Measurements from ENCODE around the gene KMT2A. TPM values are rescaled to one million over a fixed set of nuclear protein-coding genes. Genes with fewer than 3 reads are reported as not detected.
"Not testable (repeated sequence)": the region's sequence is repeated elsewhere in the genome, so short reads cannot be mapped to it uniquely, and the experiment has no call there.

Gene KMT2A
- total and polyA plus RNA-seq, 10 of the 15 experiments (the other 5 are each of a cell fraction or from before 2014, with no cell fraction given): 6.1 to 56.9 (median 25.4) TPM

DNA sequence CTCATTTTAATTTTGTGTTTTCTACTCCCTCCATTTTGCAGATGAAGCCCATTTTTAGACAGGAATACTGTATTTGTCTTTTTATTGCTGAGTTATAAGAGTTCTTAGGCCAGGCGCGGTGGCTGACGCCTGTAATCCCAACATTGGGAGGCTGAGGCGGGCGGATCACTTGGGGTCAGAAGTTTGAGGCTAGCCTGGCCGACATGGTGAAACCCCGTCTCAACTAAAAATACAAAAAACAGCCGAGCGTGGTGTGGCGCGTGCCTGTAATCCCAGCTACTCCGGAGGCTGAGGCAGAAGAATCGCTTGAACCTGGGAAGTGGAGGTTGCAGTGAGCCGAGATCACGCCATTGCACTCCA lies 135.4 kb downstream of the KMT2A start:
- RAD21 ChIA-PET (ENCODE audit: unreplicated experiment): interaction anchor here (0.9 kb wide), 1 partner anchor 75 kb away, joined by 3 read pairs; no protein-coding TSS in a partner anchor
- H3K9me3 ChIP-seq (replicated peaks; ENCODE audit: control insufficient read depth, insufficient read depth, low read length); H3K27me3 ChIP-seq (replicated peaks in 1 of 2; ENCODE audit: control insufficient read depth in 2 of 2, insufficient read depth in 2 of 2, low read length in 1 of 2); ATAC-seq; FAIRE-seq; in situ Hi-C loops (cut with MboI); BruUV-seq (replicated peaks); H3K4me1 ChIP-seq (ENCODE audit: control insufficient read depth, insufficient read depth, low read length); DNase-seq (ENCODE audit: low read depth, low spot score); H3K36me3 ChIP-seq (ENCODE audit: control insufficient read depth in 2 of 2, insufficient read depth in 2 of 2, low read length in 1 of 2); H4K20me1 ChIP-seq (ENCODE audit: control insufficient read depth, insufficient read depth); SMC1A ChIA-PET (ENCODE audit: uncharacterized antibody, unreplicated experiment): not testable (repeated sequence)
- CTCF ChIA-PET: interaction anchor here (0.7 kb wide), 1 partner anchor 188 kb away, joined by 3 read pairs; no protein-coding TSS in a partner anchor
- TF ChIP-seq BHLHE40 (IDR thresholded peaks at IDR 0.05; ENCODE audit: borderline replicate concordance in 1 of 2, low read depth in 2 of 2, low read length in 1 of 2) (peak in 1 of 2 experiments; percentile 44; a peak in 1 of 4 replicates), SMARCA5 (IDR thresholded peaks at IDR 0.05) (0 out of 2 replicates have a peak, but pooled peaks have one; percentile 48), IKZF1 (conservative IDR thresholded peaks at IDR 0.05) (0 out of 2 replicates have a peak, but pooled peaks have one; percentile 1)
- Histone ChIP-seq H3K9ac (ENCODE audit: control insufficient read depth, insufficient read depth, low read length) (peak overlapping the region; percentile 97), H3K4me2 (ENCODE audit: control insufficient read depth, insufficient read depth) (peak overlapping the region; percentile 70), H3K27ac (ENCODE audit: control insufficient read depth, insufficient read depth) (peak overlapping the region; percentile 17), H3K79me2 (ENCODE audit: control insufficient read depth, insufficient read depth, low read length) (peaks cover 47% of the 10 kb centered on the region), H2AFZ (ENCODE audit: control insufficient read depth, low read depth, low read length) (peak overlapping the region; percentile 92), H3K4me3 (peak overlapping the region; percentile 90; the same call in 1 of the 2 replicates)
- POLR2A ChIA-PET: interaction anchor here (0.7 to 1.5 kb wide), 3 partner anchors 124 to 221 kb away, joined by 3 to 5 read pairs (median 3); no protein-coding TSS in a partner anchor
- WGBS (ENCODE audit: insufficient coverage, insufficient replicate concordance, low lambda C conversion rate, missing lambda C conversion rate): 5% methylated on average over 15 of the region's 15 CpGs
- intact Hi-C loops (cut with micrococcal nuclease; ENCODE audit: unreplicated experiment): loop anchor here (10.0 kb wide), 1 partner anchor 277 kb away; no protein-coding TSS in a partner anchor

DNA sequence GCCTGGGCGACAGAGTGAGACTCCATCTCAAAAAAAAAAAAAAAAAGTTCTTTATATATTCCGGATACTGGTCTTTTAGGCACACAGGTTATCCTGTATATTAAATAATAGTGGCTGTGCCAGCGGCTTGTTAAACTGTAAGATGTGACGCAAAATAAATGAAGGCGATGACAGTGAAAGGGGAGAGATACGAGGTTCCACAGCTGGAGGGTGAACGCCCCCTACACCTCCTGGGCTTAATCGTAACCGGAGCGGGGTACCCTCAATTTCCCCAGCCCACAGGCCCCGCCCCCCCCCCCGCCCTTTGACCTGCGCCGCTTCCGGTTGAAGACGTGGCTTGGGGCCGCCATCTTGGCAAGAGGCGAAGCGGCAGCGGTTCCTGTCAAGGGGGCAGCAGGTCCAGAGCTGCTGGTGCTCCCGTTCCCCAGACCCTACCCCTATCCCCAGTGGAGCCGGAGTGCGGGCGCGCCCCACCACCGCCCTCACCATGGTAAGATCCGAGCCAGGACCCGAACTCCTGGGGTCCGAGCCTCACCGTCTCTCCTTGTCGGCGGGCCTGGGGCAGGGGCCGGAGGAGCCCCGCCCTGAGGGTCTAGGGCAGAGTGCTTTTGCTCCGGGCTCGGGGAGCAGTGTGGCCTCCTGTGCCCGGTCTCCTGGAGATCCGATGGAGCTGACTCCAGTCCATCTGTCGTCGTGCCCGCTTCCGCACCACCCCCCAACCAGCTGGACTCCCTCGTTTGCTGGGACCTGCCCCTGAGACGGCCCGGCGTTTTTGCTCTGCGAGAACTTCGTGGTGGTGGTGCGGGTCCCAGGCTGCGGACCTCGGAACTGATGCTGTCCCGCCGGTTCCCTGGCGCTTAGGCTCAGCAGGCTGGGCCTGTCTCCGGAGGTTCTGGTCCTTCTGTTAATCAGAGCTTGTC lies 136.0 kb downstream of the KMT2A start, which contains the start of gene ARCN1:
Gene ARCN1, plus strand, starts transcription at position 349 of the 920 bp plus-strand sequence. Its CDS starts 139 bp downstream, at position 488.
- ChIA-PET CTCF (interaction anchor here (0.6 to 1.1 kb wide), 3 partner anchors 188 to 313 kb away, joined by 3 read pairs; no protein-coding TSS in a partner anchor), RAD21 (ENCODE audit: unreplicated experiment) (interaction anchor here (0.6 to 0.9 kb wide), 2 partner anchors 28 to 76 kb away, joined by 3 read pairs; no protein-coding TSS in a partner anchor), POLR2A (interaction anchor here (0.6 to 1.5 kb wide), 5 partner anchors 125 to 358 kb away, joined by 3 to 5 read pairs (median 3); no protein-coding TSS in a partner anchor), SMC1A (ENCODE audit: uncharacterized antibody, unreplicated experiment) (no interaction called here)
- in situ Hi-C loops (cut with MboI) (no loop called here), intact Hi-C loops (cut with micrococcal nuclease; ENCODE audit: unreplicated experiment) (loop anchor here (10.0 kb wide), 1 partner anchor 278 kb away; no protein-coding TSS in a partner anchor)
- FAIRE-seq (peak; percentile 38), ATAC-seq (peak; percentile 90), DNase-seq (ENCODE audit: low read depth, low spot score) (peak; percentile 24)
- H2AFZ ChIP-seq (ENCODE audit: control insufficient read depth, low read depth, low read length): peak within 1 kb of the TSS; percentile 92
- WGBS (ENCODE audit: insufficient coverage, insufficient replicate concordance, low lambda C conversion rate, missing lambda C conversion rate): under 1% methylated on average over 41 of the region's 55 CpGs
- peak within 1 kb of the TSS; percentile 90 for H3K4me3 ChIP-seq
- peak within 1 kb of the TSS; percentile 96 for H3K27ac ChIP-seq (ENCODE audit: control insufficient read depth, insufficient read depth)
- no TSS peak for BruUV-seq (replicated peaks)
- H3K9ac ChIP-seq (ENCODE audit: control insufficient read depth, insufficient read depth, low read length): peak within 1 kb of the TSS; percentile 97
- H4K20me1 ChIP-seq (ENCODE audit: control insufficient read depth, insufficient read depth): 0 out of 2 replicates have a peak, but pooled peaks cover 3% of the 10 kb centered on the region
- peaks cover 3% of the 10 kb centered on the region; the same call in 1 of the 2 replicates for H3K4me1 ChIP-seq (ENCODE audit: control insufficient read depth, insufficient read depth, low read length)
- peaks cover 52% of the 10 kb centered on the region for H3K79me2 ChIP-seq (ENCODE audit: control insufficient read depth, insufficient read depth, low read length)
- H3K27me3 ChIP-seq (replicated peaks in 1 of 2; ENCODE audit: control insufficient read depth in 2 of 2, insufficient read depth in 2 of 2, low read length in 1 of 2): no peaks in the 10 kb centered on the region
- H3K36me3 ChIP-seq (ENCODE audit: control insufficient read depth in 2 of 2, insufficient read depth in 2 of 2, low read length in 1 of 2): peaks cover 0 to 2% of the 10 kb centered on the region in 2 experiments; a peak in 1 of 4 replicates
- H3K9me3 ChIP-seq (replicated peaks; ENCODE audit: control insufficient read depth, insufficient read depth, low read length): no peaks in the 10 kb centered on the region
- peak within 1 kb of the TSS; percentile 84 for H3K4me2 ChIP-seq (ENCODE audit: control insufficient read depth, insufficient read depth)
- TF ChIP-seq, protein P1, sequence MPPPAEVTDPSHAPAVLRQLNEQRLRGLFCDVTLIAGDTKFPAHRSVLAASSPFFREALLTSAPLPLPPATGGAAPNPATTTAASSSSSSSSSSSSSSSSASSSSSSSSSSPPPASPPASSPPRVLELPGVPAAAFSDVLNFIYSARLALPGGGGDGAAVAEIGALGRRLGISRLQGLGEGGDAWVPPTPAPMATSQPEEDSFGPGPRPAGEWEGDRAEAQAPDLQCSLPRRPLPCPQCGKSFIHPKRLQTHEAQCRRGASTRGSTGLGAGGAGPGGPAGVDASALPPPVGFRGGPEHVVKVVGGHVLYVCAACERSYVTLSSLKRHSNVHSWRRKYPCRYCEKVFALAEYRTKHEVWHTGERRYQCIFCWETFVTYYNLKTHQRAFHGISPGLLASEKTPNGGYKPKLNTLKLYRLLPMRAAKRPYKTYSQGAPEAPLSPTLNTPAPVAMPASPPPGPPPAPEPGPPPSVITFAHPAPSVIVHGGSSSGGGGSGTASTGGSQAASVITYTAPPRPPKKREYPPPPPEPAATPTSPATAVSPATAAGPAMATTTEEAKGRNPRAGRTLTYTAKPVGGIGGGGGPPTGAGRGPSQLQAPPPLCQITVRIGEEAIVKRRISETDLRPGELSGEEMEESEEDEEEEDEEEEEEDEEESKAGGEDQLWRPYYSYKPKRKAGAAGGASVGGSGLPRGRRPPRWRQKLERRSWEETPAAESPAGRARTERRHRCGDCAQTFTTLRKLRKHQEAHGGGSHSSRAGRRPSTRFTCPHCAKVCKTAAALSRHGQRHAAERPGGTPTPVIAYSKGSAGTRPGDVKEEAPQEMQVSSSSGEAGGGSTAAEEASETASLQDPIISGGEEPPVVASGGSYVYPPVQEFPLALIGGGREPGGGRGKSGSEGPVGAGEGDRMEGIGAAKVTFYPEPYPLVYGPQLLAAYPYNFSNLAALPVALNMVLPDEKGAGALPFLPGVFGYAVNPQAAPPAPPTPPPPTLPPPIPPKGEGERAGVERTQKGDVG (CRISPR knock-in tag; IDR thresholded peaks at IDR 0.05): no peak
- TF ChIP-seq ZNF622 (IDR thresholded peaks at IDR 0.05) (no peak), BACH1 (IDR thresholded peaks at IDR 0.05; ENCODE audit: borderline replicate concordance) (peak; percentile 33; the same call in 1 of the 2 replicates), CHD4 (IDR thresholded peaks at IDR 0.05) (no peak), EGR1 (IDR thresholded peaks at IDR 0.05; ENCODE audit: borderline replicate concordance in 1 of 2, low read depth in 2 of 2, low read length in 2 of 2) (no peak; a peak in 1 of 3 replicates), POLR2A (IDR thresholded peaks at IDR 0.05; ENCODE audit: low read depth, low read length) (peak; percentile 96)
- TF ChIP-seq, protein P2, sequence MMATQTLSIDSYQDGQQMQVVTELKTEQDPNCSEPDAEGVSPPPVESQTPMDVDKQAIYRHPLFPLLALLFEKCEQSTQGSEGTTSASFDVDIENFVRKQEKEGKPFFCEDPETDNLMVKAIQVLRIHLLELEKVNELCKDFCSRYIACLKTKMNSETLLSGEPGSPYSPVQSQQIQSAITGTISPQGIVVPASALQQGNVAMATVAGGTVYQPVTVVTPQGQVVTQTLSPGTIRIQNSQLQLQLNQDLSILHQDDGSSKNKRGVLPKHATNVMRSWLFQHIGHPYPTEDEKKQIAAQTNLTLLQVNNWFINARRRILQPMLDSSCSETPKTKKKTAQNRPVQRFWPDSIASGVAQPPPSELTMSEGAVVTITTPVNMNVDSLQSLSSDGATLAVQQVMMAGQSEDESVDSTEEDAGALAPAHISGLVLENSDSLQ (IDR thresholded peaks at IDR 0.05): no peak
